MM.1S (cell line): ENCODE results near the gene RET.

Experiments
- DNase-seq: peaks from one replicate; pipeline ENCODE4 v3.0.0-alpha.2; 2015
- H2AFZ ChIP-seq: fragments of 300-600 bp; sonication (generic); 2 replicates; pipeline ENCODE4 v1.6.0; 2016; ENCODE audit warnings: antibody characterized with exemption, low read length
- H3F3A ChIP-seq: fragments of 300-600 bp; sonication (generic); 2 replicates; pipeline ENCODE4 v1.6.1; 2016; ENCODE audit warnings: mild to moderate bottlenecking, antibody characterized with exemption, low read length, moderate library complexity, mixed read lengths; ENCODE audit not compliant: insufficient read depth
- H3K27ac ChIP-seq: fragments of 300-600 bp; sonication (generic); 2 replicates; pipeline ENCODE4 v1.5.1; 2016; ENCODE audit warnings: mild to moderate bottlenecking, low read length
- H3K27me3 ChIP-seq: fragments of 300-600 bp; sonication (generic); replicated peaks from 2 replicates; pipeline ENCODE4 v1.6.0; 2016; ENCODE audit warnings: low read length; ENCODE audit not compliant: insufficient read depth
- H3K36me3 ChIP-seq: fragments of 300-600 bp; sonication (generic); replicated peaks from 2 replicates; pipeline ENCODE4 v1.6.1; 2016; ENCODE audit warnings: mild to moderate bottlenecking, low read length, mixed read lengths; ENCODE audit not compliant: insufficient read depth
- H3K4me1 ChIP-seq: fragments of 300-600 bp; sonication (generic); 2 replicates; pipeline ENCODE4 v1.6.1; 2016; ENCODE audit warnings: low read length, mixed read lengths
- H3K4me2 ChIP-seq: fragments of 300-600 bp; sonication (generic); 2 replicates; pipeline ENCODE4 v1.6.0; 2016; ENCODE audit warnings: low read depth, low read length
- H3K4me3 ChIP-seq: fragments of 300-600 bp; sonication (generic); 2 replicates; pipeline ENCODE4 v1.5.1; 2016; ENCODE audit warnings: low read length, mixed read lengths
- H3K79me2 ChIP-seq: fragments of 300-600 bp; sonication (generic); 2 replicates; pipeline ENCODE4 v1.6.1; 2016; ENCODE audit warnings: mixed run types, low read length, mixed read lengths
- H3K9ac ChIP-seq: fragments of 300-600 bp; sonication (generic); 2 replicates; pipeline ENCODE4 v1.6.1; 2016; ENCODE audit warnings: low read length, mixed read lengths
- H3K9me2 ChIP-seq: fragments of 300-600 bp; sonication (generic); replicated peaks from 2 replicates; pipeline ENCODE4 v1.6.1; 2016; ENCODE audit warnings: mild to moderate bottlenecking, low read length, mixed read lengths; ENCODE audit not compliant: insufficient read depth
- H3K9me3 ChIP-seq: fragments of 300-600 bp; sonication (generic); replicated peaks from 2 replicates; pipeline ENCODE4 v1.6.1; 2016; ENCODE audit warnings: mild to moderate bottlenecking, low read length, mixed read lengths; ENCODE audit not compliant: insufficient read depth
- H4K20me1 ChIP-seq: fragments of 300-600 bp; sonication (generic); 2 replicates; pipeline ENCODE4 v1.6.1; 2016; ENCODE audit warnings: mild to moderate bottlenecking, low read length, moderate library complexity, mixed read lengths; ENCODE audit not compliant: insufficient read depth
- EZH2 ChIP-seq: fragments of 300-600 bp; sonication (generic); optimal IDR thresholded peaks from 2 replicates; pipeline ENCODE3; 2017; ENCODE audit warnings: low read depth, mild to moderate bottlenecking, antibody characterized with exemption, low read length, mixed read lengths
- EZH2phosphoT487 ChIP-seq: fragments of 300-600 bp; sonication (generic); IDR thresholded peaks from 2 replicates; pipeline ENCODE4 v1.6.1; 2018; ENCODE audit warnings: antibody characterized with exemption, low read length
- TF ChIP-seq, protein P1 (sequence below): fragments of 300-600 bp; sonication (generic); IDR thresholded peaks from 2 replicates; pipeline ENCODE4 v1.5.1; 2016; ENCODE audit warnings: antibody characterized with exemption, low read length, mixed read lengths

Gene RET

DNA sequence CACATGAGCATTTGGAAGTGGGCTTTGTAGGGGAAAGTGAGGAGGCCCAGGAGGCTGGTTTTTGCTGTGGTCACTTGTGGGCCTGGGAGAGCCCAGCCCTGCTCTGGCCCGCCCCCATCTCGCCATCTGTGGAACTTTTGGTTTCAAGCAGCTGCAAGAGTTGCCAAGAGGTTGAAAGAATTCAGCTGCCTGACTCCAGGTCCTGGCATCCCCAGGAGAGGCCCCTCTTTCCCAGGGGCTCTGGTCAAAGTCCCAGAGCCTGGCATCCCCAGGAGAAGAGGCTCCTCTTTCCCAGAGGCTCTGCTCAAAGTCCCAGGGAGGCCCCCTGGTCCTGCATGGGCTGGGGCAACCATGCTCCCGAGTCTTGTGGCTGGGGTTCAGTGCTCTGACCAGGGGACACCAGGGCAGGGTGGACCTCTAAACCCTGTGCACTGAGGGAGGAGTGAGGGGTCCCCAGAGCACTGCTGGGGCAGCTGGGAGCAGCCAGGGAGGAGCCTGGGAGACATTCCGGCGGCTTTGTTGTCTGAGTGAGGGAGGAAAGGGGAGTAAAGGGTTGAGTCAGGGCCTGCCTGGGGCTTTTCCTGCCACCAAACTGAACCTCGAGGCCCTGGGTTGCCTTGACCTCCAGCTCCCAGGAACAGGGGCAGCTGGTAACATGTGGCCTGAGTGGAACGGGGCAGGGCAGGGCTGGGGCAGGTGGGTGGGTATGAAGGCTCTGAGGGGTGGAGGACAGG is 33.6 kb downstream of the RET start:
- no peak for TF ChIP-seq EZH2
- TF ChIP-seq, protein P1, sequence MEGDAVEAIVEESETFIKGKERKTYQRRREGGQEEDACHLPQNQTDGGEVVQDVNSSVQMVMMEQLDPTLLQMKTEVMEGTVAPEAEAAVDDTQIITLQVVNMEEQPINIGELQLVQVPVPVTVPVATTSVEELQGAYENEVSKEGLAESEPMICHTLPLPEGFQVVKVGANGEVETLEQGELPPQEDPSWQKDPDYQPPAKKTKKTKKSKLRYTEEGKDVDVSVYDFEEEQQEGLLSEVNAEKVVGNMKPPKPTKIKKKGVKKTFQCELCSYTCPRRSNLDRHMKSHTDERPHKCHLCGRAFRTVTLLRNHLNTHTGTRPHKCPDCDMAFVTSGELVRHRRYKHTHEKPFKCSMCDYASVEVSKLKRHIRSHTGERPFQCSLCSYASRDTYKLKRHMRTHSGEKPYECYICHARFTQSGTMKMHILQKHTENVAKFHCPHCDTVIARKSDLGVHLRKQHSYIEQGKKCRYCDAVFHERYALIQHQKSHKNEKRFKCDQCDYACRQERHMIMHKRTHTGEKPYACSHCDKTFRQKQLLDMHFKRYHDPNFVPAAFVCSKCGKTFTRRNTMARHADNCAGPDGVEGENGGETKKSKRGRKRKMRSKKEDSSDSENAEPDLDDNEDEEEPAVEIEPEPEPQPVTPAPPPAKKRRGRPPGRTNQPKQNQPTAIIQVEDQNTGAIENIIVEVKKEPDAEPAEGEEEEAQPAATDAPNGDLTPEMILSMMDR: no peak
- TF ChIP-seq EZH2phosphoT487: no peak
- no peaks in the 10 kb centered on the region for H3K79me2 ChIP-seq
- H3K27me3 ChIP-seq: no peaks in the 10 kb centered on the region
- H3F3A ChIP-seq: no peaks in the 10 kb centered on the region
- H2AFZ ChIP-seq: peak overlapping the region; percentile 76
- DNase-seq: peak; percentile 63
- H4K20me1 ChIP-seq: no peaks in the 10 kb centered on the region
- peaks cover 24% of the 10 kb centered on the region for H3K4me1 ChIP-seq
- H3K4me2 ChIP-seq: peak overlapping the region; percentile 75
- H3K9me2 ChIP-seq: no peaks in the 10 kb centered on the region
- H3K9ac ChIP-seq: no peak overlapping the region
- H3K27ac ChIP-seq: peak overlapping the region; percentile 25; the same call in 1 of the 2 replicates
- H3K9me3 ChIP-seq: no peaks in the 10 kb centered on the region
- no peak overlapping the region for H3K4me3 ChIP-seq
- no peaks in the 10 kb centered on the region for H3K36me3 ChIP-seq

DNA sequence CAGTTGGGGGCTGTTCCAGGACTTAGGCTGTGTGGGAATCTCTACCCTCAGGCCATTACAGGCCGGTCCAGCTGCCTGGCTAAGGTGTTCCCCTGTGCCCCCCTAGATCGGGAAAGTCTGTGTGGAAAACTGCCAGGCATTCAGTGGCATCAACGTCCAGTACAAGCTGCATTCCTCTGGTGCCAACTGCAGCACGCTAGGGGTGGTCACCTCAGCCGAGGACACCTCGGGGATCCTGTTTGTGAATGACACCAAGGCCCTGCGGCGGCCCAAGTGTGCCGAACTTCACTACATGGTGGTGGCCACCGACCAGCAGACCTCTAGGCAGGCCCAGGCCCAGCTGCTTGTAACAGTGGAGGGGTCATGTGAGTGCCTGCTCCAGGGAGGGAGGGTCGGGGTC is 34.2 kb downstream of the RET start:
- H3F3A ChIP-seq: no peaks in the 10 kb centered on the region
- H3K27ac ChIP-seq: no peak overlapping the region
- no peaks in the 10 kb centered on the region for H3K27me3 ChIP-seq
- H3K4me1 ChIP-seq: peaks cover 19% of the 10 kb centered on the region
- peak overlapping the region; percentile 76; the same call in 1 of the 2 replicates for H2AFZ ChIP-seq
- no peak for DNase-seq
- TF ChIP-seq EZH2phosphoT487 (no peak), EZH2 (no peak)
- TF ChIP-seq, protein P1: no peak
- H3K4me2 ChIP-seq: no peak overlapping the region
- H3K79me2 ChIP-seq: no peaks in the 10 kb centered on the region
- no peaks in the 10 kb centered on the region for H3K9me2 ChIP-seq
- no peaks in the 10 kb centered on the region for H3K9me3 ChIP-seq
- no peak overlapping the region for H3K9ac ChIP-seq
- H3K4me3 ChIP-seq: no peak overlapping the region
- no peaks in the 10 kb centered on the region for H4K20me1 ChIP-seq
- no peaks in the 10 kb centered on the region for H3K36me3 ChIP-seq

DNA sequence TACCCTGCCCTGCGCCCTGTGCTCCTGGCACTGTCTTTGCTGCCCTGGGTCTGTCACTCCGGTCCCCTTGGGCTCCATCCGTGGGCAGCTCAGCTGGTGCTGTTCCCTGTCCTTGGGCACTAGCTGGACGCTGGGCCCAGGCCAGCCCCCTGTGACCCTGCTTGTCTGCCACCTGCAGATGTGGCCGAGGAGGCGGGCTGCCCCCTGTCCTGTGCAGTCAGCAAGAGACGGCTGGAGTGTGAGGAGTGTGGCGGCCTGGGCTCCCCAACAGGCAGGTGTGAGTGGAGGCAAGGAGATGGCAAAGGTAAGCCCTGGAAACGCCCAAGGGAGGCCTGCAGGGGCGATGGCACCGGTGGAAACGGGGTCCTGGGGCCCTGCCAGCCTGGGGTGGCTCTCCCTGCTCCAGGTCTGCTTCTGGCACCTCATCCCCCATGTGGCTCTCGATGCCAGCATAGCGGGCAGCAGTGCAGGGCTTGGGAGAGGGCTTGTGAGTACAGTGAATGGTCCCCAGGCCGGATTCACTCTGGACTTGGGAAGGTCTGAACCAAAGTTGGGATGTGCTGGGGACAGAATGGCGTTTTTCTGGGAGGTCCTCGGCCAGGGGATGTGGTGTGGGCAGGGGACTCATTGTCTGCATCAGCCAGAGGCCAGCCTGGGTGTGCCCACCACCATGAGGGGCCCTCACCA is 35.2 kb downstream of the RET start:
- TF ChIP-seq, protein P1: no peak
- TF ChIP-seq EZH2phosphoT487: no peak
- no peak for TF ChIP-seq EZH2
- DNase-seq: no peak
- Histone ChIP-seq H4K20me1 (no peaks in the 10 kb centered on the region), H3K79me2 (no peaks in the 10 kb centered on the region), H3K27ac (no peak overlapping the region), H2AFZ (no peak overlapping the region), H3K9ac (no peak overlapping the region), H3K4me2 (no peak overlapping the region), H3K27me3 (no peaks in the 10 kb centered on the region), H3K4me1 (peaks cover 14% of the 10 kb centered on the region), H3K9me2 (no peaks in the 10 kb centered on the region), H3F3A (no peaks in the 10 kb centered on the region), H3K36me3 (no peaks in the 10 kb centered on the region), H3K4me3 (no peak overlapping the region), H3K9me3 (no peaks in the 10 kb centered on the region)
